GM23338 (cell line): ENCODE measurements around the gene CDK5R2. TPM values are rescaled to one million over a fixed set of nuclear protein-coding genes. Genes with fewer than 3 reads are reported as not detected.

Experiments used
- ATAC-seq: fragments of 200-7000 bp; cut with Tn5 transposase; 3 replicates; pipeline ENCODE4 v1.9.1; 2020
- DNase-seq: peaks from one replicate; pipeline ENCODE4 v3.0.0-alpha.2; 2015; ENCODE audit warnings: low spot score
- H2AFZ ChIP-seq: fragments of 200-600 bp; sonication (generic); 2 replicates; pipeline ENCODE4 v1.8.0; 2016; ENCODE audit warnings: antibody characterized with exemption, mild to moderate bottlenecking, moderate library complexity
- H3F3A ChIP-seq: fragments of 200-600 bp; sonication (generic); replicated peaks from 2 replicates; pipeline ENCODE4 v1.8.0; 2017; ENCODE audit warnings: antibody characterized with exemption, mixed run types, low read depth
- H3K27ac ChIP-seq: fragments of 200-600 bp; sonication (generic); 2 replicates; pipeline ENCODE4 v1.6.1; 2016; ENCODE audit warnings: low read depth
- H3K27me3 ChIP-seq: fragments of 200-600 bp; sonication (generic); 2 replicates; pipeline ENCODE4 v1.8.0; 2016; ENCODE audit warnings: mild to moderate bottlenecking, mixed run types, moderate library complexity; ENCODE audit not compliant: insufficient read depth
- H3K36me3 ChIP-seq: fragments of 200-600 bp; sonication (generic); 2 replicates; pipeline ENCODE4 v1.8.0; 2016; ENCODE audit warnings: mild to moderate bottlenecking; ENCODE audit not compliant: insufficient read depth
- H3K4me1 ChIP-seq: fragments of 200-600 bp; sonication (generic); 2 replicates; pipeline ENCODE4 v1.8.0; 2016; ENCODE audit warnings: mild to moderate bottlenecking, moderate library complexity; ENCODE audit not compliant: insufficient read depth
- H3K4me2 ChIP-seq: fragments of 200-600 bp; sonication (generic); 2 replicates; pipeline ENCODE4 v1.7.1; 2017; ENCODE audit warnings: mixed run types
- H3K4me3 ChIP-seq: fragments of 200-600 bp; sonication (generic); 2 replicates; pipeline ENCODE4 v1.6.1; 2016; ENCODE audit warnings: mixed run types
- H3K79me2 ChIP-seq: fragments of 200-600 bp; sonication (generic); replicated peaks from 2 replicates; pipeline ENCODE4 v1.8.0; 2017; ENCODE audit warnings: mild to moderate bottlenecking; ENCODE audit not compliant: insufficient read depth
- H3K9me2 ChIP-seq: fragments of 200-600 bp; sonication (generic); 2 replicates; pipeline ENCODE4 v1.8.0; 2017; ENCODE audit not compliant: insufficient read depth
- H4K20me1 ChIP-seq: fragments of 200-600 bp; sonication (generic); replicated peaks from 2 replicates; pipeline ENCODE4 v1.8.0; 2017; ENCODE audit warnings: mild to moderate bottlenecking; ENCODE audit not compliant: insufficient read depth
- H3K27ac Mint-ChIP-seq: 2 replicates; pipeline ENCODE4 v1.8.0; 2020; ENCODE audit warnings: inconsistent platforms, mild to moderate bottlenecking, moderate library complexity, mixed read lengths
- H3K27me3 Mint-ChIP-seq: 3 replicates; pipeline ENCODE4 v1.8.0; 2022; ENCODE audit warnings: low read depth, mild to moderate bottlenecking, moderate library complexity, mixed read lengths, inconsistent platforms; ENCODE audit not compliant: insufficient read depth, poor library complexity
- H3K36me3 Mint-ChIP-seq: 3 replicates; pipeline ENCODE4 v1.8.0; 2021; ENCODE audit warnings: low read depth, mild to moderate bottlenecking, inconsistent platforms, moderate library complexity, mixed read lengths
- H3K4me1 Mint-ChIP-seq: 3 replicates; pipeline ENCODE4 v1.8.0; 2020; ENCODE audit warnings: mild to moderate bottlenecking, inconsistent platforms, mixed read lengths
- H3K4me3 Mint-ChIP-seq: 3 replicates; pipeline ENCODE4 v1.8.0; 2021; ENCODE audit warnings: moderate library complexity, mild to moderate bottlenecking, inconsistent platforms, mixed read lengths
- H3K9me3 Mint-ChIP-seq: 3 replicates; pipeline ENCODE4 v1.8.0; 2020; ENCODE audit warnings: moderate library complexity, mild to moderate bottlenecking, inconsistent platforms, mixed read lengths
- CREB1 ChIP-seq: fragments of 250-450 bp; sonication (Bioruptor Pico); IDR thresholded peaks from 2 replicates; pipeline ENCODE4 v1.5.0; 2020; ENCODE audit warnings: low read depth, mild to moderate bottlenecking, moderate library complexity
- CTCF ChIP-seq, 2 experiments: fragments of 200-600 bp in 1 of 2; sonication (generic) in 1 of 2; conservative IDR thresholded peaks; 2 replicates each; pipeline versions ENCODE4 v1.5.1 to v1.6.1; 2016 to 2017; ENCODE audit warnings: antibody characterized with exemption in 2 of 2, low read depth in 2 of 2, mild to moderate bottlenecking in 2 of 2, moderate library complexity in 1 of 2
- ETS1 ChIP-seq: IDR thresholded peaks from 2 replicates; pipeline ENCODE4 v1.6.1; 2016; ENCODE audit warnings: antibody characterized with exemption
- EZH2 ChIP-seq: fragments of 200-600 bp; sonication (generic); IDR thresholded peaks from one replicate; pipeline ENCODE4 v1.8.0; 2017; ENCODE audit warnings: antibody characterized with exemption, mild to moderate bottlenecking, low read depth; ENCODE audit not compliant: unreplicated experiment
- EZH2phosphoT487 ChIP-seq: fragments of 200-600 bp; sonication (generic); IDR thresholded peaks from one replicate; pipeline ENCODE4 v1.8.1; 2018; ENCODE audit warnings: antibody characterized with exemption; ENCODE audit not compliant: unreplicated experiment
- JUNB ChIP-seq: IDR thresholded peaks from one replicate; pipeline ENCODE4 v1.6.1; 2016; ENCODE audit warnings: antibody characterized with exemption; ENCODE audit not compliant: unreplicated experiment
- NANOG ChIP-seq: IDR thresholded peaks from 2 replicates; pipeline ENCODE4 v1.6.1; 2016; ENCODE audit warnings: antibody characterized with exemption, borderline replicate concordance
- POLR2AphosphoS5 ChIP-seq: IDR thresholded peaks from 2 replicates; pipeline ENCODE4 v1.6.1; 2016; ENCODE audit warnings: antibody characterized with exemption, low read depth
- ZNF114 ChIP-seq: fragments of 250-450 bp; sonication (Bioruptor Pico); IDR thresholded peaks from 2 replicates; pipeline ENCODE4 v1.5.0; 2020; ENCODE audit warnings: mild to moderate bottlenecking, moderate library complexity
- ZNF331 ChIP-seq: fragments of 250-450 bp; sonication (Bioruptor Pico); IDR thresholded peaks from 2 replicates; pipeline ENCODE4 v1.5.0; 2020; ENCODE audit warnings: low read depth, mild to moderate bottlenecking, moderate library complexity
- ZNF462 ChIP-seq: fragments of 250-450 bp; sonication (Bioruptor Pico); IDR thresholded peaks from 2 replicates; pipeline ENCODE4 v1.5.0; 2020; ENCODE audit warnings: mild to moderate bottlenecking, moderate library complexity
- polyA plus RNA-seq: library from polyadenylated mRNA; unstranded; fragments of >200 nt; fragmentation: Nextera tagmentation; extraction: Ambion mirVana; gene quantifications from 2 replicates; pipeline ENCODE4 v1.2.1, GENCODE V29; 2016
- total RNA-seq: library from RNA; depleted of rRNA; stranded (reverse); fragments of >200 nt; shearing (Covaris generic); gene quantifications from 2 replicates; pipeline ENCODE4 v1.2.3, GENCODE V29; 2014

The CDK5R2 gene
- total and polyA plus RNA-seq, 2 experiments from 2014 or later: 0.56 TPM; not detected in 1

- peaks cover 97% of the 10 kb centered on the region for H3K27me3 Mint-ChIP-seq
These were observed 39.0 kb downstream of the CDK5R2 start for GRCh38 chr2:218998414-218999002.

GRCh38 chr2:218999021-218999880 lies 39.8 kb downstream of the CDK5R2 start:
- Histone ChIP-seq H2AFZ (peak overlapping the region; percentile 16; the same call in 1 of the 2 replicates), H3K27me3 (peaks cover 100% of the 10 kb centered on the region), H3K4me3 (peak overlapping the region; percentile 72), H3K9me2 (no peaks in the 10 kb centered on the region), H3K4me2 (peak overlapping the region; percentile 90), H3K79me2 (no peaks in the 10 kb centered on the region), H3F3A (0 out of 2 replicates have a peak, but pooled peaks cover 6% of the 10 kb centered on the region), H4K20me1 (peaks cover 11% of the 10 kb centered on the region), H3K27ac (no peak overlapping the region), H3K36me3 (no peaks in the 10 kb centered on the region), H3K4me1 (peaks cover 39% of the 10 kb centered on the region)
- ATAC-seq: no peak
- no peak for DNase-seq
- Mint-ChIP-seq H3K36me3 (no peaks in the 10 kb centered on the region; the same call in 2 of the 3 replicates), H3K9me3 (0 out of 3 replicates have a peak, but pooled peaks cover 2% of the 10 kb centered on the region), H3K4me1 (peaks cover 24% of the 10 kb centered on the region), H3K27ac (no peak overlapping the region), H3K4me3 (peak overlapping the region; percentile 46), H3K27me3 (peaks cover 97% of the 10 kb centered on the region)
- no peak for TF ChIP-seq CREB1 (CRISPR knock-in tag)
- no peak for TF ChIP-seq ZNF462
- no peak for TF ChIP-seq NANOG
- TF ChIP-seq CTCF (conservative IDR thresholded peaks at IDR 0.05; ENCODE audit: low read depth in 2 of 2): no peak
- TF ChIP-seq JUNB: no peak
- TF ChIP-seq ETS1: no peak
- no peak for TF ChIP-seq ZNF331 (CRISPR knock-in tag)
- no peak for TF ChIP-seq ZNF114 (CRISPR knock-in tag)

More at GRCh38 chr2:218998414-218999002, 39.0 kb downstream of the CDK5R2 start:
- 0 out of 2 replicates have a peak overlapping the region, but pooled peaks have one; percentile 60 for H3K4me2 ChIP-seq
- H4K20me1 ChIP-seq: peaks cover 7% of the 10 kb centered on the region; the same call in 1 of the 2 replicates
- no peak overlapping the region for H3K4me3 ChIP-seq
- peaks cover 46% of the 10 kb centered on the region for H3K4me1 ChIP-seq
- no peak overlapping the region for H3K27ac Mint-ChIP-seq
- no peaks in the 10 kb centered on the region; the same call in 2 of the 3 replicates for H3K36me3 Mint-ChIP-seq
- no peaks in the 10 kb centered on the region for H3K9me2 ChIP-seq
- no peak for ATAC-seq
- H3K4me1 Mint-ChIP-seq: peaks cover 26% of the 10 kb centered on the region
- H3K4me3 Mint-ChIP-seq: no peak overlapping the region
- H3K27me3 ChIP-seq: peaks cover 100% of the 10 kb centered on the region
- H3K9me3 Mint-ChIP-seq: 0 out of 3 replicates have a peak, but pooled peaks cover 2% of the 10 kb centered on the region
- no peak for DNase-seq
- TF ChIP-seq ZNF331 (CRISPR knock-in tag) (no peak), CREB1 (CRISPR knock-in tag) (no peak), POLR2AphosphoS5 (no peak), EZH2 (peak; percentile 72), JUNB (no peak), EZH2phosphoT487 (no peak)
- H2AFZ ChIP-seq: no peak overlapping the region
- no peaks in the 10 kb centered on the region for H3K36me3 ChIP-seq
- H3K79me2 ChIP-seq: no peaks in the 10 kb centered on the region
- no peak overlapping the region for H3K27ac ChIP-seq
- 0 out of 2 replicates have a peak, but pooled peaks cover 11% of the 10 kb centered on the region for H3F3A ChIP-seq
